ENCODE measurements around the gene RTTN.

DNA sequence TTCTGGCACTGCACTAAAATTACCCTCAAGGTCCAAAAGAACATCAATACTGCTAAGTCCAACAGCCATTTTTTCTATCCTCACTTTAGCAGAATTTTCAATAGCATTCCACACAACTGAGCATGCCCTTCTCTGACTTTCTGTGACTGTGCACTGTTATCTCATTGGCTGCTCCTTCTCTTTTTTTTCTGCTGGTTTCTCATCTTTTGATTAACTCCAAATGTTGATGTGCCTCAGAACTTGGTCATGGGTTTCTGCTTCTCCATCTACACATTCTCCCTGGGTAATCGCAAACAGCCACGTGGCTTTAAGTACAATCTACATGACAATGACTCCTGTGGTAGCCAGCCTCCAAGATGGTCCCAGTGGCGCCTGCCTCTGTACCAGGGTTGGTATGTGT lies 182.9 kb downstream of the RTTN start:
- no peak for TF ChIP-seq KDM1A (IDR thresholded peaks at IDR 0.05; ENCODE audit: low read depth)
- TF ChIP-seq PHF8 (IDR thresholded peaks at IDR 0.05; ENCODE audit: borderline replicate concordance, low read depth): no peak
- TF ChIP-seq, protein P1, sequence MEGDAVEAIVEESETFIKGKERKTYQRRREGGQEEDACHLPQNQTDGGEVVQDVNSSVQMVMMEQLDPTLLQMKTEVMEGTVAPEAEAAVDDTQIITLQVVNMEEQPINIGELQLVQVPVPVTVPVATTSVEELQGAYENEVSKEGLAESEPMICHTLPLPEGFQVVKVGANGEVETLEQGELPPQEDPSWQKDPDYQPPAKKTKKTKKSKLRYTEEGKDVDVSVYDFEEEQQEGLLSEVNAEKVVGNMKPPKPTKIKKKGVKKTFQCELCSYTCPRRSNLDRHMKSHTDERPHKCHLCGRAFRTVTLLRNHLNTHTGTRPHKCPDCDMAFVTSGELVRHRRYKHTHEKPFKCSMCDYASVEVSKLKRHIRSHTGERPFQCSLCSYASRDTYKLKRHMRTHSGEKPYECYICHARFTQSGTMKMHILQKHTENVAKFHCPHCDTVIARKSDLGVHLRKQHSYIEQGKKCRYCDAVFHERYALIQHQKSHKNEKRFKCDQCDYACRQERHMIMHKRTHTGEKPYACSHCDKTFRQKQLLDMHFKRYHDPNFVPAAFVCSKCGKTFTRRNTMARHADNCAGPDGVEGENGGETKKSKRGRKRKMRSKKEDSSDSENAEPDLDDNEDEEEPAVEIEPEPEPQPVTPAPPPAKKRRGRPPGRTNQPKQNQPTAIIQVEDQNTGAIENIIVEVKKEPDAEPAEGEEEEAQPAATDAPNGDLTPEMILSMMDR (IDR thresholded peaks at IDR 0.05): no peak
- no peak for TF ChIP-seq POLR2A (IDR thresholded peaks at IDR 0.05; ENCODE audit: low read length)
- no peak for TF ChIP-seq RCOR1 (IDR thresholded peaks at IDR 0.05; ENCODE audit: low read depth, low read length)
- no peak for TF ChIP-seq JUN (IDR thresholded peaks at IDR 0.05)
- TF ChIP-seq, protein P2, sequence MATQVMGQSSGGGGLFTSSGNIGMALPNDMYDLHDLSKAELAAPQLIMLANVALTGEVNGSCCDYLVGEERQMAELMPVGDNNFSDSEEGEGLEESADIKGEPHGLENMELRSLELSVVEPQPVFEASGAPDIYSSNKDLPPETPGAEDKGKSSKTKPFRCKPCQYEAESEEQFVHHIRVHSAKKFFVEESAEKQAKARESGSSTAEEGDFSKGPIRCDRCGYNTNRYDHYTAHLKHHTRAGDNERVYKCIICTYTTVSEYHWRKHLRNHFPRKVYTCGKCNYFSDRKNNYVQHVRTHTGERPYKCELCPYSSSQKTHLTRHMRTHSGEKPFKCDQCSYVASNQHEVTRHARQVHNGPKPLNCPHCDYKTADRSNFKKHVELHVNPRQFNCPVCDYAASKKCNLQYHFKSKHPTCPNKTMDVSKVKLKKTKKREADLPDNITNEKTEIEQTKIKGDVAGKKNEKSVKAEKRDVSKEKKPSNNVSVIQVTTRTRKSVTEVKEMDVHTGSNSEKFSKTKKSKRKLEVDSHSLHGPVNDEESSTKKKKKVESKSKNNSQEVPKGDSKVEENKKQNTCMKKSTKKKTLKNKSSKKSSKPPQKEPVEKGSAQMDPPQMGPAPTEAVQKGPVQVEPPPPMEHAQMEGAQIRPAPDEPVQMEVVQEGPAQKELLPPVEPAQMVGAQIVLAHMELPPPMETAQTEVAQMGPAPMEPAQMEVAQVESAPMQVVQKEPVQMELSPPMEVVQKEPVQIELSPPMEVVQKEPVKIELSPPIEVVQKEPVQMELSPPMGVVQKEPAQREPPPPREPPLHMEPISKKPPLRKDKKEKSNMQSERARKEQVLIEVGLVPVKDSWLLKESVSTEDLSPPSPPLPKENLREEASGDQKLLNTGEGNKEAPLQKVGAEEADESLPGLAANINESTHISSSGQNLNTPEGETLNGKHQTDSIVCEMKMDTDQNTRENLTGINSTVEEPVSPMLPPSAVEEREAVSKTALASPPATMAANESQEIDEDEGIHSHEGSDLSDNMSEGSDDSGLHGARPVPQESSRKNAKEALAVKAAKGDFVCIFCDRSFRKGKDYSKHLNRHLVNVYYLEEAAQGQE (IDR thresholded peaks at IDR 0.05): no peak
- TF ChIP-seq EHMT2 (IDR thresholded peaks at IDR 0.05; ENCODE audit: low read depth): no peak
- no peak for TF ChIP-seq RFX5 (IDR thresholded peaks at IDR 0.05)
- no peak for TF ChIP-seq FOSL2 (IDR thresholded peaks at IDR 0.05)
- no peak for TF ChIP-seq FOSL2 (CRISPR knock-in tag; IDR thresholded peaks at IDR 0.05)
- TF ChIP-seq NR3C1 (IDR thresholded peaks at IDR 0.05): no peak
- TF ChIP-seq MYC (IDR thresholded peaks at IDR 0.05; ENCODE audit: borderline replicate concordance, low read length): no peak

All from A549 (cell line).